Neural cell (in vitro differentiated cells): ENCODE data around the gene QSER1. TPM values are rescaled to one million over a fixed set of nuclear protein-coding genes. Genes with fewer than 3 reads are reported as not detected.

Source experiments
- polyA plus RNA-seq: library from polyadenylated mRNA; depleted of rRNA; stranded (reverse); fragments of >200 nt; gene quantifications from 2 replicates; pipeline ENCODE4 v1.2.3, GENCODE V29; 2014
- small RNA-seq, 3 experiments: library from RNA; depleted of rRNA; stranded (forward); fragments of <200 nt; gene quantifications; one replicate each; pipeline ENCODE3, GENCODE V24; 2012

QSER1 gene
- polyA plus RNA-seq, 1 donor from 2014 or later: 18.1 TPM

Small RNAs within 50 kb of the gene (small RNA-seq; reads per million reads assigned to genes)
- gene RF00019: 0 to 1.2 (median 0) reads per million in 3 experiments

Other genes starting within 250 kb of the QSER1 start
- gene CCDC73, start 98.1 kb upstream of the QSER1 start, polyA plus RNA-seq: 0.07 TPM in 1 of 2 replicates, not detected in the other
- not detected in 2 replicates for gene PRRG4, start 62.9 kb upstream of the QSER1 start, polyA plus RNA-seq
- 1.3 and 3.3 TPM in 2 replicates for gene DEPDC7, start 123.1 kb downstream of the QSER1 start, polyA plus RNA-seq
- 12.5 and 19.2 TPM in 2 replicates for gene TCP11L1, start 146.8 kb downstream of the QSER1 start, polyA plus RNA-seq